ENCODE results near the gene MARCHF3.

MARCHF3 gene

GRCh38 chr5:126981701-126982100, 48.7 kb downstream of the MARCHF3 start:
- FAIRE-seq: no peak

- no peak for FAIRE-seq
Observed at GRCh38 chr5:126981222-126981621, 49.1 kb downstream of the MARCHF3 start.

- no peak for FAIRE-seq
Observed at GRCh38 chr5:126978258-126978657, 52.1 kb downstream of the MARCHF3 start.

GRCh38 chr5:126976520-126977172, 53.7 kb downstream of the MARCHF3 start:
- no peak for FAIRE-seq

- no peak for FAIRE-seq
Observed at GRCh38 chr5:126975796-126976195, 54.6 kb downstream of the MARCHF3 start.

- FAIRE-seq: no peak
Observed at GRCh38 chr5:126973193-126973592, 57.2 kb downstream of the MARCHF3 start.

GRCh38 chr5:126972062-126972895, 58.1 kb downstream of the MARCHF3 start:
- no peak for FAIRE-seq

GRCh38 chr5:126971455-126972031, 58.8 kb downstream of the MARCHF3 start:
- FAIRE-seq: no peak

- FAIRE-seq: no peak
Observed at GRCh38 chr5:126970517-126971017, 59.8 kb downstream of the MARCHF3 start.

- FAIRE-seq: no peak
Observed at GRCh38 chr5:126969548-126969947, 60.8 kb downstream of the MARCHF3 start.

- no peak for FAIRE-seq
Observed at GRCh38 chr5:126967808-126968466, 62.4 kb downstream of the MARCHF3 start.

- FAIRE-seq: no peak
Observed at GRCh38 chr5:126965487-126965886, 64.9 kb downstream of the MARCHF3 start.

GRCh38 chr5:126965061-126965475, 65.3 kb downstream of the MARCHF3 start:
- FAIRE-seq: no peak

GRCh38 chr5:126963822-126964375, 66.5 kb downstream of the MARCHF3 start:
- no peak for FAIRE-seq

- FAIRE-seq: no peak
Observed at GRCh38 chr5:126961702-126962101, 68.7 kb downstream of the MARCHF3 start.

- FAIRE-seq: no peak
Observed at GRCh38 chr5:126961128-126961527, 69.2 kb downstream of the MARCHF3 start.

- no peak for FAIRE-seq
Observed at GRCh38 chr5:126959188-126959587, 71.2 kb downstream of the MARCHF3 start.

- no peak for FAIRE-seq
Observed at GRCh38 chr5:126956991-126957390, 73.4 kb downstream of the MARCHF3 start.

- FAIRE-seq: no peak
Observed at GRCh38 chr5:126954981-126955380, 75.4 kb downstream of the MARCHF3 start.

- no peak for FAIRE-seq
Observed at GRCh38 chr5:126953640-126954039, 76.7 kb downstream of the MARCHF3 start.

- FAIRE-seq: no peak
Observed at GRCh38 chr5:126949475-126949874, 80.9 kb downstream of the MARCHF3 start.

GRCh38 chr5:126948453-126948852, 81.9 kb downstream of the MARCHF3 start:
- no peak for FAIRE-seq

- no peak for FAIRE-seq
Observed at GRCh38 chr5:126948011-126948355, 82.4 kb downstream of the MARCHF3 start.

Data from TTC549 (cell line).